Thyroid gland (tissue), 4 donors: ENCODE data around the gene OR4D2.

Experiments
- POLR2A ChIP-seq, 2 donors: fragments of 450-650 bp; IDR thresholded peaks; one replicate each; pipeline ENCODE4 v1.6.1; 2017; ENCODE audit warnings: antibody characterized with exemption in 2 of 2, mild to moderate bottlenecking in 2 of 2, moderate library complexity in 1 of 2
- TF ChIP-seq, protein P1 (sequence below), 6 experiments: fragments of 200-600 bp in 3 of 6; fragments of 450-650 bp in 3 of 6; sonication (generic) in 3 of 6; IDR thresholded peaks; one replicate each; pipeline ENCODE4 v1.5.1; 2016 to 2019; ENCODE audit warnings: antibody characterized with exemption in 6 of 6, mild to moderate bottlenecking in 2 of 6, inconsistent platforms in 1 of 6, moderate library complexity in 1 of 6

DNA sequence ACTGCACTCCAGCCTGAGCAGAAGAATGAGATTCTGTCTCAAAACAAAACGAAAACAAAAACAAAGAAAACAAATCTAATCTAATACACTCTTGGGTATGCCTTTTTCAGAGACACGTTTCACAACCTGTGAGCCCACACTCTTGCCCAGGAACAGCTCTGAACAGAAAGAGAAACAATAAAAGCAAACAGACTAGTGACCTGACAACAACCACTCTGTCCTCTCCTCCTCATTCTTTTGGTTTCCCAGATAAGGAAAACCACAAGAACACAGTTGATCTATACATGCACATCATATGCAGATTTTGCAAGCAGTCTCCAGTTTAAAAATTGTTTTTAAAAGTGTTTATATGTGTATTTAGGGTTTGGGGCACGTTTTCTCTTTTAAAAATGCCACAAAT lies 51.0 kb downstream of the OR4D2 start:
- TF ChIP-seq, protein P1, sequence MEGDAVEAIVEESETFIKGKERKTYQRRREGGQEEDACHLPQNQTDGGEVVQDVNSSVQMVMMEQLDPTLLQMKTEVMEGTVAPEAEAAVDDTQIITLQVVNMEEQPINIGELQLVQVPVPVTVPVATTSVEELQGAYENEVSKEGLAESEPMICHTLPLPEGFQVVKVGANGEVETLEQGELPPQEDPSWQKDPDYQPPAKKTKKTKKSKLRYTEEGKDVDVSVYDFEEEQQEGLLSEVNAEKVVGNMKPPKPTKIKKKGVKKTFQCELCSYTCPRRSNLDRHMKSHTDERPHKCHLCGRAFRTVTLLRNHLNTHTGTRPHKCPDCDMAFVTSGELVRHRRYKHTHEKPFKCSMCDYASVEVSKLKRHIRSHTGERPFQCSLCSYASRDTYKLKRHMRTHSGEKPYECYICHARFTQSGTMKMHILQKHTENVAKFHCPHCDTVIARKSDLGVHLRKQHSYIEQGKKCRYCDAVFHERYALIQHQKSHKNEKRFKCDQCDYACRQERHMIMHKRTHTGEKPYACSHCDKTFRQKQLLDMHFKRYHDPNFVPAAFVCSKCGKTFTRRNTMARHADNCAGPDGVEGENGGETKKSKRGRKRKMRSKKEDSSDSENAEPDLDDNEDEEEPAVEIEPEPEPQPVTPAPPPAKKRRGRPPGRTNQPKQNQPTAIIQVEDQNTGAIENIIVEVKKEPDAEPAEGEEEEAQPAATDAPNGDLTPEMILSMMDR (IDR thresholded peaks at IDR 0.05): no peak
- TF ChIP-seq POLR2A (IDR thresholded peaks at IDR 0.05): no peak
